ENCODE data around the gene KDM4F.

KDM4F gene

DNA sequence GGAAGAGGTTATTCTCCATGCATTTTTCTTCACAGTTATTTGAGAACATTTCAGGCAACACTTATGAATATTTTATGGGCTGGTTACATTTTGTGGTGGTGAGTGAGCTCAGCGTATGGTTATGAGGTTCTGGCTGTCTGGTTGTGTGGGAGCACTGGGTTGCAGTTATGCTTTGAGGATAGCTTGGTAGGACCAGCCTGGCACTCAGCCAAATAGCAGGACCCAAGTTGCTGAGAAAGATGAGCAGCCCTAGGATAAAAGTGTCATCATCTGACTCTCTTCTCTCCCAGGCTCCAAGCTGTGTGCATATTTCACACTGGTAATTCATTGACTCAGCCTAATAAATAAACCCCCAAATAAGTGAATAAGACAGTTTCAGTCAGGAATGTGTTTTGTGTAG, 9.4 kb downstream of the KDM4F start:
- 0 out of 2 replicates have a peak, but pooled peaks cover 5% of the 10 kb centered on the region for H3K4me1 ChIP-seq
- H3K9ac ChIP-seq: no peak overlapping the region
- H4K20me1 ChIP-seq: no peaks in the 10 kb centered on the region
- TF ChIP-seq Cebpa-rat (IDR thresholded peaks at IDR 0.05): no peak
- H3K4me2 ChIP-seq: no peak overlapping the region
- no peaks in the 10 kb centered on the region for H3K36me3 ChIP-seq
- no peak overlapping the region for H3K4me3 ChIP-seq
- H3K27ac ChIP-seq: no peak overlapping the region
- no peaks in the 10 kb centered on the region for H3K27me3 ChIP-seq
- no peaks in the 10 kb centered on the region for H3K9me3 ChIP-seq

DNA sequence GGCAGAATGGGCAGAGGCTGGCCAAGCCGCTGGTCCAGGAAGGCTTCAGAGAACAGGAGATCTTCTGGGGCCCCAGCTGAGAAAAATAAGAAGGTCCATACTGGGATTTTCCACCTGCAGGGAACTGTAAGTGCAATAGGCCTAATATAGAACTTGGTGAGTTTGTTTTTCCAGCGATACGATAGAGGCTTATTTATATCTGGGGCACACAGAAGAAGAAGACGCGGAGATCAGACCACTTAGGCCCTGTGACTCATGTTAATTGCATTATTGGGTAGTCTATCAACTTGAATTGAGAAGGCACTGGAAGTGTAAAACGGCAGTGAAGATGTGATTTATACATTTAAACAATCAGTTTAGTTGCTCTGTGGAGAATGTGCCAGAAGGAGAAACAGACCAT, 9.8 kb downstream of the KDM4F start:
- H3K9me3 ChIP-seq: no peaks in the 10 kb centered on the region
- H3K4me3 ChIP-seq: no peak overlapping the region
- 0 out of 2 replicates have a peak, but pooled peaks cover 5% of the 10 kb centered on the region for H3K4me1 ChIP-seq
- no peak overlapping the region for H3K9ac ChIP-seq
- no peak overlapping the region for H3K4me2 ChIP-seq
- TF ChIP-seq Cebpa-rat (IDR thresholded peaks at IDR 0.05): no peak
- H3K27me3 ChIP-seq: no peaks in the 10 kb centered on the region
- H3K27ac ChIP-seq: no peak overlapping the region
- H4K20me1 ChIP-seq: no peaks in the 10 kb centered on the region
- no peaks in the 10 kb centered on the region for H3K36me3 ChIP-seq

DNA sequence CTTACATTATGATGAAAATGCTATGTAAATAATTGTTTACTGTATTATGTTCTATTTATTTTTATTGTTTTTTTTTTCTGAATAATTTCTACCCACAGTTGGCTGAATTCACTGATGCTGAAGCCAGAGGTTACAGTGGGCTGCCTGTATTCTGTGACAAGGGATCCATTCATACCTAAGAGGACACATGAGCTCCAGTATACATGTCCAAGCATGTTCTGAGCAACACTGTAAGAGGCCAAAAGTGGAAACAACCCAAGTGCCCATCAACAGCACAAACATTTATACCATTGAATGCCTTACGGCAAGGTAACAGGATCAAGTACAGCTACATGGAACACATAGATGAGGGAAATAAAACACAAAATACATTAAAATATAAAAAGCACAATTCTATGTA, 16.1 kb downstream of the KDM4F start:
- Histone ChIP-seq H3K36me3 (no peaks in the 10 kb centered on the region), H3K27ac (no peak overlapping the region), H3K4me3 (no peak overlapping the region), H4K20me1 (peaks cover 17% of the 10 kb centered on the region), H3K9me3 (no peaks in the 10 kb centered on the region), H3K9ac (no peak overlapping the region), H3K4me2 (no peak overlapping the region), H3K27me3 (no peaks in the 10 kb centered on the region), H3K4me1 (peaks cover 14% of the 10 kb centered on the region)
- TF ChIP-seq Cebpa-rat (IDR thresholded peaks at IDR 0.05): no peak

DNA sequence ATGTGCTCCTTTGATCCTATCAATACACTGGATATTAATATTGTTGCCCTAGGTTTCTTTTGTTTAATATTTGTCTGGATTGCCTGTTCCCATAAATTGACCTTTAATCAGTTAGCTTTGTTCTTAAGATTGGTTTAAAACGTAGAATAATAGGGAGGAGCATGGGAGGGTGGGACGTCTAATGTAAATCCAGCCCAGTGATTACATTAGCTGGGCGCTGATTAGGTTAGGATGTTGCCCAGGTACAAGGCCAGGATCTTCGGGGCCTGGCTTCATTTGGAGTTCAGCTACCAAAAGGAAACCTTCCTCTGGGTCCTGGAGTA, 17.5 kb downstream of the KDM4F start, which contains the start of gene SRSF8:
TSS of gene SRSF8 (plus strand) at position 204 of the 323 bp plus-strand sequence. CDS start 308 bp downstream, outside the sequence.
- Histone ChIP-seq H3K4me3 (peak within 1 kb of the TSS; percentile 96), H3K27me3 (no peaks in the 10 kb centered on the region), H3K9me3 (no peaks in the 10 kb centered on the region), H4K20me1 (peaks cover 21% of the 10 kb centered on the region), H3K9ac (peak within 1 kb of the TSS; percentile 98), H3K4me2 (peak within 1 kb of the TSS; percentile 81), H3K27ac (peak within 1 kb of the TSS; percentile 99), H3K4me1 (peaks cover 27% of the 10 kb centered on the region), H3K36me3 (no peaks in the 10 kb centered on the region)
- TF ChIP-seq Cebpa-rat (IDR thresholded peaks at IDR 0.05): no peak

DNA sequence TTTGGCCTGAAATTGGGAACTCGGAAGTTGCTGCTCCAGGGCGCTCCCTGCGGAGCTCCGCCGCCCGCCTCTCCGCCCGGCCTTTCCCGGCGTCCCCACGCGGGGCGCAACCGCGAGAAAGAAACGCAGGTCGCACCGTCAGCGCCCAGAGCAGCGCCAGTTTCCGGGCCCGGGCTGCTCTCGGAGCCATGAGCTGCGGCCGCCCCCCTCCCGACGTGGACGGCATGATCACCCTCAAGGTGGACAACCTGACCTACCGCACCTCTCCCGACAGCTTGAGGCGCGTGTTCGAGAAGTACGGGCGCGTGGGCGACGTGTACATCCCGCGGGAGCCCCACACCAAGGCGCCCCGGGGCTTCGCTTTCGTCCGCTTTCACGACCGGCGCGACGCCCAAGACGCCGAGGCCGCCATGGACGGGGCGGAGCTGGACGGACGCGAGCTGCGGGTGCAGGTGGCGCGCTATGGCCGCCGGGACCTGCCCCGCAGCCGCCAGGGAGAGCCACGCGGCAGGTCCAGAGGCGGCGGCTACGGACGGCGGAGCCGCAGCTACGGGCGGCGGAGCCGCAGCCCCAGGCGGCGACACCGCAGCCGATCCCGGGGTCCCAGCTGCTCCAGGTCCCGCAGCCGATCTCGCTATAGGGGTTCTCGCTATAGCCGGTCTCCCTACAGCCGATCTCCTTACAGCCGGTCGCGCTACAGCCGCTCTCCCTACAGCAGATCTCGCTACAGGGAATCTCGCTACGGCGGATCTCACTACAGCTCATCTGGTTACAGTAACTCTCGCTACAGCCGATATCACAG, 18.0 kb downstream of the KDM4F start:
- H3K9ac ChIP-seq: peak overlapping the region; percentile 98
- H3K9me3 ChIP-seq: no peaks in the 10 kb centered on the region
- peak overlapping the region; percentile 99 for H3K27ac ChIP-seq
- peaks cover 30% of the 10 kb centered on the region for H3K4me1 ChIP-seq
- H3K36me3 ChIP-seq: no peaks in the 10 kb centered on the region
- no peak for TF ChIP-seq Cebpa-rat (IDR thresholded peaks at IDR 0.05)
- peak overlapping the region; percentile 81 for H3K4me2 ChIP-seq
- peak overlapping the region; percentile 96 for H3K4me3 ChIP-seq
- no peaks in the 10 kb centered on the region for H3K27me3 ChIP-seq
- H4K20me1 ChIP-seq: peaks cover 21% of the 10 kb centered on the region

DNA sequence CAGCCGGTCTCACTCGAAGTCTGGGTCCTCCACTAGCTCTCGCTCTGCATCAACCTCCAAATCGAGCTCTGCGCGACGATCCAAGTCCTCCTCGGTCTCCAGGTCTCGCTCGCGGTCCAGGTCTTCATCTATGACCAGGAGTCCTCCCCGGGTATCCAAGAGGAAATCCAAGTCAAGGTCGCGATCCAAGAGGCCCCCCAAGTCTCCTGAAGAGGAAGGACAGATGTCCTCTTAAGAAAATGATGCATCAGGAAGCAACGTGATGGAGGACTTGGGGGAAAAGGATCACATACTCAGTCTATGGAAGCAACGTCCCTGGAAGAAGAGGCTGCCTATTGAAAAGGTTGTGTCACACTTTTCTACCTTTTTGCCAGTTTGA, 18.6 kb downstream of the KDM4F start:
- peak overlapping the region; percentile 96 for H3K4me3 ChIP-seq
- no peaks in the 10 kb centered on the region for H3K9me3 ChIP-seq
- TF ChIP-seq Cebpa-rat (IDR thresholded peaks at IDR 0.05): no peak
- no peaks in the 10 kb centered on the region for H3K36me3 ChIP-seq
- peak overlapping the region; percentile 81 for H3K4me2 ChIP-seq
- H3K9ac ChIP-seq: peak overlapping the region; percentile 98
- peaks cover 36% of the 10 kb centered on the region for H3K4me1 ChIP-seq
- H3K27ac ChIP-seq: peak overlapping the region; percentile 99
- no peaks in the 10 kb centered on the region for H3K27me3 ChIP-seq
- H4K20me1 ChIP-seq: peaks cover 21% of the 10 kb centered on the region

DNA sequence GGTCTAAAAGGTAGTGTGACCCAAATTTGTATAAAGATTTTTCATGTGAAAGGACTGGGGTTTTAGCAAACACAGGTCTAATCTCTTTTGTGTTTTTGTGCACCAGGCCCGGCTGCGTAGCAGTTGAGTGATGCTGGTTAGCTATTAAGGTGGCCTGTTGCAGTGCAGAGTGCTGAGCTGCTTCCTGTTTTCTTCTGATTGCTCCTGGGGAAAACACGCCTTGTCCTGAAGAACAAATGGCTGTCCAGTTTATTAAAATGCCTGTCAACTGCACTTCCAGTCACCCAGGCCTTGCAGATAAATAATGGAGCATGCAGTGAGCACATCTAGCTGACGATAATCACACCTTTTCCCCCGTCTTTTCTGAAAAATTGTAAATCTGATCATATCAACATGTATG, 19.3 kb downstream of the KDM4F start:
- peak overlapping the region; percentile 99 for H3K27ac ChIP-seq
- no peak for TF ChIP-seq Cebpa-rat (IDR thresholded peaks at IDR 0.05)

DNA sequence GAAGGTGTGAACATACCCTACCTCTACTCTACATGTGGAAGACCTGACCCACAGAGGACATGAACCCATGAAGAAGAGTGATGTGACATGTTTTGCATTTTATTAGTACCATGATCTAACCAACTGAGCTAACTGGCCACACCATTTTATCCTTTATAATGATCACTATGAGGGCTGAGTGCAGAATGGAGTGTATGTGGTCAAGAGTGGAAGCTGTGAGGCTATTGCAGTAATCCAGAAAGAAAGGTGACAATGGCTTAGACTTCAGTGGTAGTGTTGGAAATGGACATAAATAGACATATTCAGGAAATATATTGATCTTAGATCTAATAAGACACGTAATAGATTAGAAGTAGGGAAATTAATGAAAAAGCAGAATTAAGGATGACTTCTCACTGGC, 21.2 kb downstream of the KDM4F start:
- Histone ChIP-seq H3K27me3 (no peaks in the 10 kb centered on the region), H3K9ac (no peak overlapping the region), H3K9me3 (no peaks in the 10 kb centered on the region), H3K4me2 (peak overlapping the region; percentile 81), H3K4me3 (no peak overlapping the region), H4K20me1 (peaks cover 21% of the 10 kb centered on the region), H3K27ac (no peak overlapping the region), H3K36me3 (no peaks in the 10 kb centered on the region), H3K4me1 (peaks cover 58% of the 10 kb centered on the region)
- TF ChIP-seq Cebpa-rat (IDR thresholded peaks at IDR 0.05): no peak

More for the DNA sequence above, 19.3 kb downstream of the KDM4F start:
- peaks cover 39% of the 10 kb centered on the region for H3K4me1 ChIP-seq
- no peaks in the 10 kb centered on the region for H3K36me3 ChIP-seq
- no peaks in the 10 kb centered on the region for H3K9me3 ChIP-seq
- peak overlapping the region; percentile 98 for H3K9ac ChIP-seq
- H4K20me1 ChIP-seq: peaks cover 21% of the 10 kb centered on the region
- peak overlapping the region; percentile 96 for H3K4me3 ChIP-seq
- H3K27me3 ChIP-seq: no peaks in the 10 kb centered on the region
- peak overlapping the region; percentile 81 for H3K4me2 ChIP-seq

DNA sequence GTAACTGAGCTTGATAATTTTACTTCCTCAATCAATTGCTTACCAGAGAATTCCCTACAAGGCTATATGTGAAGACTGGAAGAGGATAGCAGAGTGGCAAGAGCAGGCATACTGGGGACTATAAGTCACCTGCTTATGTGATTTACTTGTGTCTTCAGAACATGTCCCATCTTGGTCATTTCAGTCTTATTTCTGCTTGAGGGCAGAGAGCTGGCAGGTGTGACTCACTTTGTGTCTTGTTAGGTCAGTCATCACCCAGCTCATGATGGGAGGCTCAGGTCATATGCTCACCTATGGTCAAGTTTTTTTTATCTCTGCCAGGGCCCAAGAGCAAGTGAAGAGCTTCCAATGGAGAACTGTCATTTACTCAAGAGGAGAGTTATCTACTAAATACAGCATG, 23.7 kb downstream of the KDM4F start:
- H3K9ac ChIP-seq: no peak overlapping the region
- no peak overlapping the region for H3K4me3 ChIP-seq
- H3K27me3 ChIP-seq: no peaks in the 10 kb centered on the region
- no peaks in the 10 kb centered on the region for H3K36me3 ChIP-seq
- TF ChIP-seq Cebpa-rat (IDR thresholded peaks at IDR 0.05): no peak
- no peak overlapping the region for H3K4me2 ChIP-seq
- H4K20me1 ChIP-seq: peaks cover 21% of the 10 kb centered on the region
- no peaks in the 10 kb centered on the region for H3K9me3 ChIP-seq
- no peak overlapping the region for H3K27ac ChIP-seq
- H3K4me1 ChIP-seq: peaks cover 82% of the 10 kb centered on the region

DNA sequence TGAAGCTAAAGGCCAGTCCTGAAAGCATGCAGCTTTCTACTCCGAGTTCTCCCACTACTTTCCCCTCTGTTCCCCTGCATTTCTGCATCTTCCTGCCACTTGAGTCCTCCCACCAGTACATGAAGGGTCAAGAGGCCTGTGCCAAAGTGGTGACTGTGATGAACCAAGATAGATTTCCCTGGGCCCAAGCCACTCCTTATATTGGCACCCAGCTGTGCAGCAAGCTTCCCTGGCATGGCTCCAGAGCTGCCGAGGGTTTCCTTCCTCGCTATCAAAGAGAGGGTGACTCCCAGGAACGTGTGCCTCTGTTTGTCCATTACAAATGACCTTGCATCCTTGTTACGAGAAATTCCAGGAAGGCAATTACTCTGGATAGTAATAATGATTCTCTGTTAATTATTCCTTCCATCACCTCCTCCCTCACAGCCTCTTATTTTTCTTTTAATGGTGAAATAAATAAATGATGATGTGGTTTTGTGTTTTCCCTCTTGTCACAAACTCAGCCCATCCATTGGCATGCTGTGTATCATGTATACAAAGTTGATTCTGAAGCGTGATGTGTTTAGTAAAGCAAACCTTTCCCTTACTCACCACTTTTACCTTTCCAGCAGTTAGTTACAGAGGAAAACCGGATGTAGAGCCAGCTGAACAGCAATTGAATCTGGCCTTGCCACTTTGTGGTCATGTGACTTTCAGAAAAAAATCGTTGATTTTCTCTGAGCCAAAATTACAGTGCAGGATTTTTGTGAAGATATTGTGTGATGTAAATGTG, 25.8 kb downstream of the KDM4F start:
- no peak for TF ChIP-seq Cebpa-rat (IDR thresholded peaks at IDR 0.05)
- Histone ChIP-seq H3K4me1 (peaks cover 91% of the 10 kb centered on the region), H3K27ac (no peak overlapping the region; the same call in none of the 2 replicates), H3K4me2 (peak overlapping the region; percentile 64), H3K9me3 (no peaks in the 10 kb centered on the region), H3K36me3 (no peaks in the 10 kb centered on the region), H3K27me3 (no peaks in the 10 kb centered on the region), H3K4me3 (no peak overlapping the region), H3K9ac (no peak overlapping the region), H4K20me1 (peaks cover 7% of the 10 kb centered on the region; the same call in 1 of the 2 replicates)

All from BLaER1 (cell line).